Heart left ventricle (tissue), 16 donors: Measurements from ENCODE around the gene STK11. TPM values are rescaled to one million over a fixed set of nuclear protein-coding genes. Genes with fewer than 3 reads are reported as not detected.

ENCODE experiments used
- ATAC-seq, 4 donors: fragments of 200-7000 bp; cut with Tn5 transposase; one replicate each; pipeline ENCODE4 v1.9.1; 2020 to 2022; ENCODE audit warnings: moderate library complexity in 4 of 4, mild to moderate bottlenecking in 3 of 4, moderate number of reproducible peaks in 1 of 4
- DNase-seq, 5 donors: peaks; one replicate each; pipeline ENCODE4 v3.0.0-alpha.2; 2020
- H3K27ac ChIP-seq, 12 donors: fragments of 200-600 bp; sonication (generic) in 4 of 12; one replicate each; pipeline versions ENCODE4 v1.5.0 to v1.8.0; 2016 to 2022; ENCODE audit warnings: mild to moderate bottlenecking in 2 of 12
- H3K27me3 ChIP-seq, 9 donors: fragments of 200-600 bp; sonication (generic) in 2 of 9; one replicate each; pipeline versions ENCODE4 v1.5.1 to v1.8.0; 2016 to 2022; ENCODE audit warnings: mild to moderate bottlenecking in 3 of 9
- H3K36me3 ChIP-seq, 9 donors: fragments of 200-600 bp; sonication (generic) in 2 of 9; one replicate each; pipeline versions ENCODE4 v1.5.0 to v1.8.0; 2018 to 2022; ENCODE audit warnings: mild to moderate bottlenecking in 2 of 9
- H3K4me1 ChIP-seq, 12 donors: fragments of 200-600 bp; sonication (generic) in 4 of 12; one replicate each; pipeline versions ENCODE4 v1.5.0 to v1.8.0; 2016 to 2022; ENCODE audit warnings: mild to moderate bottlenecking in 3 of 12
- H3K4me3 ChIP-seq, 12 donors: fragments of 200-600 bp; sonication (generic) in 4 of 12; one replicate each; pipeline versions ENCODE4 v1.5.0 to v1.8.0; 2017 to 2022; ENCODE audit warnings: mild to moderate bottlenecking in 9 of 12, moderate library complexity in 4 of 12
- H3K9me3 ChIP-seq, 12 donors: fragments of 200-600 bp; sonication (generic) in 4 of 12; one replicate each; pipeline versions ENCODE4 v1.5.0 to v1.8.0; 2016 to 2022; ENCODE audit warnings: mild to moderate bottlenecking in 1 of 12
- POLR2A ChIP-seq, 2 donors: fragments of 450-650 bp; IDR thresholded peaks; one replicate each; pipeline ENCODE4 v1.6.1; 2017; ENCODE audit warnings: antibody characterized with exemption in 2 of 2, mild to moderate bottlenecking in 2 of 2, moderate library complexity in 2 of 2
- WGBS, 4 donors: extraction: QIAGEN DNeasy Blood & Tissue Kit in 2 of 4; methylation state at CpG; one replicate each; pipeline versions ENCODE4 v1.1.5 to v1.1.7; 2013 to 2018; 5-methylcytosine and 5-hydroxymethylcytosine counted together
- intact Hi-C, 10 donors: fragments of 100-400 bp; cut with DNase I; formaldehyde crosslinking; loops; one replicate each; pipeline versions ENCODE4 v1.11.1 to v1.14.2; 2022
- polyA plus RNA-seq, 2 donors: library from polyadenylated mRNA; stranded (reverse); fragments of 200-250 nt; gene quantifications; one replicate each; pipeline ENCODE4 v1.2.3, GENCODE V29; 2013
- total RNA-seq, 9 donors: library from RNA; depleted of rRNA in 2 of 9; stranded (reverse); fragments of >200 nt in 2 of 9; fragmentation: NEBNext Ultra II Directional in 3 of 9; extraction: Animal tissue kit (Norgen Biotek cat#: 25700) in 3 of 9; gene quantifications; one replicate each; pipeline versions ENCODE4 v1.1.0 to v1.2.4, GENCODE V29; 2016 to 2023
- TF ChIP-seq, protein P1 (sequence below), 12 donors: fragments of 200-600 bp; sonication (generic) in 4 of 12; IDR thresholded peaks; one replicate each; pipeline versions ENCODE4 v1.5.0 to v1.8.0; 2018 to 2022; ENCODE audit warnings: antibody characterized with exemption in 12 of 12, mild to moderate bottlenecking in 5 of 12
- donor health status: ischemic (EF 13 %, LVEDD 7.1; RV severe dilation, severe dysfunction).
- donor health status: healthy with polysubstance abuse.
- donor health status: DM: no; HTN: yes; CAD: no.
- donor health status: DM: no; HTN: no; CAD: no.
- donor health status: ischemic (EF 25% LVEDD 6.9; RV normal size, moderate dysfunction).
- donor health status: ischemic (EF 25% LVEDD 5.7; RV mildly dilated, moderate dysfunction).
- donor health status: healthy.
- donor health status: DM: yes; HTN: yes; CAD: no.
- donor health status: ischemic (EF 35%, LVEDD 5.7; RV mildly dilated, moderate dysfunction).
- donor health status: nonischemic (EF 11% LVEDD 7.7; RV severe dilation, severe dysfunction).
- donor health status: DM: yes; HTN: yes; CAD: no.
- donor health status: PGD.
- donor health status: ischemic (EF 29% LVEDD 5.4; RV normal size, mild dysfunction).
- donor health status: nonischemic (EF 23%, LVEDD 6.1; RV moderate dilation, normal function).

Gene STK11
- total and polyA plus RNA-seq, 11 donors, result 44.7 to 92.0 (median 50.7) TPM

DNA sequence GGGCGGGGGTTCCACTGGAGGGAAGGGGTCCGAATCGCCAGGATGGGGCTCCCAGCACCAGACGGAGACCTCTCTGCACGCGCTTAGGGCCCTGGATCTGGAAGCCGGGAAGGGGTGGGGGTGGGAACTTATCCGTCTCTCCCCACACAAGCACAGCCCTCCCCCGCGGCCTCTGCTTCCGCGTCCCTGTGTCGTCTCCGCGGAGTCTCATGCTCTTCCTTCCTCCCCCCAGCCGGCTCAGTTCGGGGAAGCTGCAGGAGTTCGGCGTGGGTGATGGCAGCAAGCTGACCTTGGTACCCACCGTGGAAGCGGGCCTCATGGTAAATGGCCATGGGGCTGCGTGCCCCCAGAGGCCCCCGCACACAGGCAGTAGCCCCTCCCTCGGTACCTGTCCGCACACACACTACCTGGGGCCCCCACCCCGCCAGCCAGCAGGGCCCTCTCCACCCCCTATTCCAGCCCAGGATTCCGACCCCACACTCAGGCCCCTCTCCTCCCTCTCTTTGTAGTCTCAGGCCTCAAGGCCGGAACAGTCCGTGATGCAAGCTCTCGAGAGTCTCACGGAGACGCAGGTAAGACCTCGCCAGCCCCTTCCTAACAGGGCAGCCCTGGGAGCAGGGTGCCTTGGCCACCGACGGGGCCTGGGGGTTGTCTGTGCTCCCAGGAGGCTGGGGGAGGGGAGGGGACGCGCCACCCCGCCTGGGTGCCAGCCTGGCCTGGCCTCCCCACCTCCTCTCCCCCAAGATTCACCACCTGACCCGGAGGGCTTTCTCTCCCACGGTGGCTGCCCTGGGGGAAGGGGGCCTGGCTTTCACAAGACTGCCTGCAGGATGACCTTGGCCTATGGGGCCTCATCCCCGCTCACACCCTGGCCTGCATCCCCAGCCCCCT is 46.0 kb downstream of the STK11 start:
- peak; percentile 83 to 91 (median 87) for DNase-seq
- Histone ChIP-seq H3K27me3 (no peaks in the 10 kb centered on the region), H3K27ac (peak overlapping the region; percentile 96 to 100 (median 100)), H3K4me3 (peak overlapping the region; percentile 63 to 97 (median 84)), H3K4me1 (peaks cover 25 to 73% (median 56%) of the 10 kb centered on the region in 12 donors), H3K9me3 (no peaks in the 10 kb centered on the region), H3K36me3 (peaks cover 9 to 50% (median 44%) of the 10 kb centered on the region in 9 donors)
- TF ChIP-seq POLR2A (IDR thresholded peaks at IDR 0.05), result peak in 1 of 2 donors; percentile 18
- TF ChIP-seq, protein P1, sequence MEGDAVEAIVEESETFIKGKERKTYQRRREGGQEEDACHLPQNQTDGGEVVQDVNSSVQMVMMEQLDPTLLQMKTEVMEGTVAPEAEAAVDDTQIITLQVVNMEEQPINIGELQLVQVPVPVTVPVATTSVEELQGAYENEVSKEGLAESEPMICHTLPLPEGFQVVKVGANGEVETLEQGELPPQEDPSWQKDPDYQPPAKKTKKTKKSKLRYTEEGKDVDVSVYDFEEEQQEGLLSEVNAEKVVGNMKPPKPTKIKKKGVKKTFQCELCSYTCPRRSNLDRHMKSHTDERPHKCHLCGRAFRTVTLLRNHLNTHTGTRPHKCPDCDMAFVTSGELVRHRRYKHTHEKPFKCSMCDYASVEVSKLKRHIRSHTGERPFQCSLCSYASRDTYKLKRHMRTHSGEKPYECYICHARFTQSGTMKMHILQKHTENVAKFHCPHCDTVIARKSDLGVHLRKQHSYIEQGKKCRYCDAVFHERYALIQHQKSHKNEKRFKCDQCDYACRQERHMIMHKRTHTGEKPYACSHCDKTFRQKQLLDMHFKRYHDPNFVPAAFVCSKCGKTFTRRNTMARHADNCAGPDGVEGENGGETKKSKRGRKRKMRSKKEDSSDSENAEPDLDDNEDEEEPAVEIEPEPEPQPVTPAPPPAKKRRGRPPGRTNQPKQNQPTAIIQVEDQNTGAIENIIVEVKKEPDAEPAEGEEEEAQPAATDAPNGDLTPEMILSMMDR (IDR thresholded peaks at IDR 0.05), result no peak
- intact Hi-C loops, result loop anchor here in 1 of 10 donors (5.0 kb wide), 1 partner anchor 454 kb away; the partner anchor contains the start of gene PTBP1
- WGBS, 4 donors, result 1 to 9% (median 4%) methylated on average over 36 to 41 of the region's 41 CpGs
- peak; percentile 0 to 5 (median 0) for ATAC-seq

DNA sequence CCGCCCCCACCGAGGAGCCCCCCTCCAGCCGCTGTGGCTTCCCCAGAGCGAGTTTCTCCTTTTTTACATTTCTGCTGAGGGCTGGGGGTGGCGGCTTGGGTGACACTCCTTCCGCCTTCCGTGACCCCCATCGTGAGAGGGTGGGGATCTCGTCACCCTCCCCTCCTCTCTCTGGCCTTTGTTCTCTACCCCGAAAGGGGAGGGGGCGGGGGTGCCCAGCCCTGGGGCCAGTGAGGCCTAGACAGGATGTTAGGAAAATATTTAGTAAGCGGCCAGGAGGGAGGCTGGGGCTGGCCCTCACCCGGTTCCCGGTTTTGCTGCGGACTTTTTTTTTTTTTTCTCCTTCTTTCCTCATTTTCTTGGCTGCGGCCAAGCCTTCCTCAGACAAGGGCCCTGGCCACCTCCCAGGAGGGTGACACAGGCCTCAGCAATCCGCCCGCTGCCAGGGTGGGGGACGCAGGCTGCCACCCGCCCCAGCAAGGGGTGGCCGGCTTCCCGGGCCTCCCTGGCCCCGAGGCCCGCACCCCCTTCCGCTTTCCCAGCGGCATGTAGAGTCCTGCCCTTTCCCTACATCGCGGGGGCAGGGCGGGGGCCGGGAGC is 46.7 kb downstream of the STK11 start:
- peaks cover 9 to 58% (median 51%) of the 10 kb centered on the region in 9 donors for H3K36me3 ChIP-seq
- ATAC-seq (peak; percentile 34 to 49 (median 39)), DNase-seq (peak; percentile 91 to 96 (median 93))
- H3K4me3 ChIP-seq, result peak overlapping the region; percentile 63 to 97 (median 84)
- no peak for TF ChIP-seq POLR2A (IDR thresholded peaks at IDR 0.05)
- TF ChIP-seq, protein P1 (IDR thresholded peaks at IDR 0.05), result no peak
- WGBS, 4 donors, result 2 to 4% (median 2%) methylated on average over 26 to 30 of the region's 30 CpGs
- H3K4me1 ChIP-seq, result peaks cover 25 to 75% (median 60%) of the 10 kb centered on the region in 12 donors
- H3K9me3 ChIP-seq, result no peaks in the 10 kb centered on the region
- peak overlapping the region; percentile 96 to 100 (median 100) for H3K27ac ChIP-seq
- intact Hi-C loops, result loop anchor here in 1 of 10 donors (5.0 kb wide), 1 partner anchor 455 kb away; the partner anchor contains the start of gene PTBP1
- no peaks in the 10 kb centered on the region for H3K27me3 ChIP-seq

DNA sequence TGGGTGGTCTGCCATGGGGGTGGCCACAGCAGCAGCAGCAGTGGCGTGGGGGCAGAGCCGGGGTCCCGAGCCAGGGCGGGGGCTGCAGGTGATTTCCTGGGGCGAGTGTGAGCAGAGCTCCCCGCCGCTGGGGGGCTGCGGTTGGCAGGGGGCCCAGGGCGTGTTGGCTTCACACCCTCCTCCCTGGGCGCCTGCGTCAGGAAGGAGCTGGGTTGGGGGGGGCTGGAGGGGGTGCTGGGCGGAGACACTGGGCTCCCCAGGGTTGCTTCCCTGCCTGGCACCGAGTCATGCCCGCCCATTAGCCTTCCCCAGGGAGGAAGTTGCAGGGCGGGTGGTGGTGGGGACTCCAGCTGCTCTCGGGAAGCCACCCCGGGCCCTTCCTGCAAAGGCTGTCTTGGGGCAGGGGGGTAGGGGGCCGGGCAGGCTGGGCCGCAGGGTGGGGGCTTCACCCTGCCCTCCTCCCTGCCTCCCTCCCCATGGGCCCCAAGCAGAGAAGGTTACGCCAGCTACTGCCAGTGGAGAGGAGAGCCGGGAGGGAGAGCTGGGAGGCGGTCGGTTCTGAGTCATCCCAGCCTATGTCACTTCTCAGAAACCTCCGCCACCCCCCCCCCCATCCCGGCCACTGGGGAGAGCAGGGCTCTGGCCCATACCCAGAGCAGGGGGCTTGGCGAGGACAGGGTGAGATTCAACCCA is 47.4 kb downstream of the STK11 start:
- TF ChIP-seq, protein P1 (IDR thresholded peaks at IDR 0.05), result peak in 7 of 12 donors; percentile 22 to 37 (median 29)
- TF ChIP-seq POLR2A (IDR thresholded peaks at IDR 0.05), result peak in 1 of 2 donors; percentile 5

More for the DNA sequence above, 47.4 kb downstream of the STK11 start:
- WGBS, 4 donors, result 0 to 1% (median 1%) methylated on average over 2 to 26 of the region's 26 CpGs
- H3K36me3 ChIP-seq, result peaks cover 9 to 64% (median 58%) of the 10 kb centered on the region in 9 donors
- peak overlapping the region; percentile 63 to 97 (median 84) for H3K4me3 ChIP-seq
- no peaks in the 10 kb centered on the region for H3K27me3 ChIP-seq
- peak; percentile 88 to 96 (median 94) for DNase-seq
- intact Hi-C loops, result loop anchor here in 1 of 10 donors (5.0 kb wide), 1 partner anchor 456 kb away; the partner anchor contains the start of gene PTBP1
- H3K27ac ChIP-seq, result peak overlapping the region; percentile 96 to 100 (median 100)
- H3K4me1 ChIP-seq, result peaks cover 22 to 75% (median 60%) of the 10 kb centered on the region in 12 donors
- H3K9me3 ChIP-seq, result no peaks in the 10 kb centered on the region
- peak; percentile 33 to 63 (median 58) for ATAC-seq
